HG03469 (cell line): ENCODE results near the gene P2RX5.

Source experiments
- ATAC-seq: cut with Tn5 transposase; IDR thresholded peaks from one replicate; pipeline ENCODE4 v1.9.1; 2021; ENCODE audit warnings: mild to moderate bottlenecking, moderate library complexity, moderate number of reproducible peaks; ENCODE audit not compliant: unreplicated experiment

P2RX5 gene

GRCh38 chr17:3627769-3628167, 68.2 kb downstream of the P2RX5 start:
- ATAC-seq = no peak

- no peak for ATAC-seq
Measured at GRCh38 chr17:3626831-3627768, 68.9 kb downstream of the P2RX5 start.
